Measurements from ENCODE around the gene LCE1E. TPM values are rescaled to one million over a fixed set of nuclear protein-coding genes. Genes with fewer than 3 reads are reported as not detected.

The LCE1E gene
- total and polyA plus RNA-seq, 8 donors = not detected

DNA sequence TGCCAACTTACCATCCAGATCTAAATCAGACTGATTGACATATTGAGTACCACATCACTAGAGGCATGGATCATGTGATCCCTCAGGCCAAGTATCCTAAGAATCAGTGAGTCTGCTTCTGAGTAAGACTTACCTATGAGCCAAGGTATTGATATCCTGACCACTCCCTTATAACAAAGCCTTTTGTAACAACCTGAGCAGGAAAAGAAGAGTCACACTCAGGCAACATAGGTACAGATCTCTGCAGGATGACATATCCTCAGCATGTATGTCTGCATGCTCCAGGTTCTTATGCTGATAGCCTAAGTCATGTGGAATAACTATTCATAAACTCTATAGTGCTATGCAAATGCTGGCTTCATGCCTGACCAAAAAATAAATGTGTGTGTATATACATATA is 38.9 kb downstream of the LCE1E start:
- H3K4me3 ChIP-seq = no peak overlapping the region

DNA sequence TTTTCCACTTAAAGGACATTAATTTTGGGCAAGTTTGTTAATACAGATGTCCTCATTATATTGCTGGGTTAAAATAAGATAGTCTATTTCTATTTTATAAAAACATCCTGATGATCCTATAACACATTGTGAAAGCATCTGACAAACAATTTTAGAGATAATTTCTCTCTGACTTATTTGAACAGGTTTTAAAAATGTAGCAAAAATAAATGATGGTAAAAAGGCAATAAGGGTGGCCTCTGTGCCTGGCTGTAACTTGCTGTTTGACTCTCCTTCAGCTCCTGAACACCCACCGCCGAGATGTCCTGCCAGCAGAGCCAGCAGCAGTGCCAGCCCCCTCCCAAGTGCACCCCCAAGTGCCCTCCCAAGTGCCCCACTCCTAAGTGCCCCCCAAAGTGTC is 41.1 kb downstream of the LCE1E start, which contains the start of gene LCE1A:
LCE1A (plus strand) TSS at position 301 of the 400 bp plus-strand sequence; CDS start at position 301, 0 bp downstream.
- H3K27ac ChIP-seq = no peak within 1 kb of the TSS
- H3K9me3 ChIP-seq = no peaks in the 10 kb centered on the region
- DNase-seq (no peak), ATAC-seq (no peak), FAIRE-seq (no peak)
- no peaks in the 10 kb centered on the region for H3K4me1 ChIP-seq
- TF ChIP-seq, protein P1, sequence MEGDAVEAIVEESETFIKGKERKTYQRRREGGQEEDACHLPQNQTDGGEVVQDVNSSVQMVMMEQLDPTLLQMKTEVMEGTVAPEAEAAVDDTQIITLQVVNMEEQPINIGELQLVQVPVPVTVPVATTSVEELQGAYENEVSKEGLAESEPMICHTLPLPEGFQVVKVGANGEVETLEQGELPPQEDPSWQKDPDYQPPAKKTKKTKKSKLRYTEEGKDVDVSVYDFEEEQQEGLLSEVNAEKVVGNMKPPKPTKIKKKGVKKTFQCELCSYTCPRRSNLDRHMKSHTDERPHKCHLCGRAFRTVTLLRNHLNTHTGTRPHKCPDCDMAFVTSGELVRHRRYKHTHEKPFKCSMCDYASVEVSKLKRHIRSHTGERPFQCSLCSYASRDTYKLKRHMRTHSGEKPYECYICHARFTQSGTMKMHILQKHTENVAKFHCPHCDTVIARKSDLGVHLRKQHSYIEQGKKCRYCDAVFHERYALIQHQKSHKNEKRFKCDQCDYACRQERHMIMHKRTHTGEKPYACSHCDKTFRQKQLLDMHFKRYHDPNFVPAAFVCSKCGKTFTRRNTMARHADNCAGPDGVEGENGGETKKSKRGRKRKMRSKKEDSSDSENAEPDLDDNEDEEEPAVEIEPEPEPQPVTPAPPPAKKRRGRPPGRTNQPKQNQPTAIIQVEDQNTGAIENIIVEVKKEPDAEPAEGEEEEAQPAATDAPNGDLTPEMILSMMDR (IDR thresholded peaks at IDR 0.05) = no peak
- H3K27me3 ChIP-seq = peaks cover 0 to 5% (median 0%) of the 10 kb centered on the region in 4 donors
- 46 to 67% methylated on average over 2 of the region's 2 CpGs for WGBS, 2 donors
- no peaks in the 10 kb centered on the region for H3K36me3 ChIP-seq
- intact Hi-C loops (cut with DNase I) = no loop called here
- H3K4me3 ChIP-seq = no peak within 1 kb of the TSS

More for the DNA sequence above, 38.9 kb downstream of the LCE1E start:
- H3K36me3 ChIP-seq = no peaks in the 10 kb centered on the region
- ATAC-seq (no peak), FAIRE-seq (no peak), DNase-seq (no peak)
- peaks cover 0 to 5% (median 0%) of the 10 kb centered on the region in 4 donors for H3K27me3 ChIP-seq
- H3K9me3 ChIP-seq = no peaks in the 10 kb centered on the region
- intact Hi-C loops (cut with DNase I) = no loop called here
- TF ChIP-seq, protein P1 (IDR thresholded peaks at IDR 0.05) = no peak
- no peak overlapping the region for H3K27ac ChIP-seq
- no peaks in the 10 kb centered on the region for H3K4me1 ChIP-seq

DNA sequence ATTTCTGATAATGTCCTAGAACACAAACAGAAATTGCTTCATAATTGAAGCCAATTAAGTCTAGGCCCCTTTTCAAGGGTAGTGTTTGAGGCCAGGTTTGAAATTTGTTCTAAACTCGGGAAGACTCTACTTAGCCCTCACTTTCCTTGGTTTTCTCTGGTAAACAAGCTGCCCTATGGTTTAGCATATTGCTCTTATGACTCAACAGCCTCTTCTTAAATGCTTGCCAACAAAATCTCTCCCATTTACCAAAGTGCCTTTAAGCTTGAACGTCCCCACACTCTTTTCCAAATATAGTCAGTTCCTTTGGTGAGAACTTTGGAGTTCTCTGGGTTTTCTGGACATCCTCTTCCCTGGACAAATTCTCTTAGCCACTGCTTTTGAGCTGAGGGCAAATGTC is 50.8 kb downstream of the LCE1E start:
- TF ChIP-seq, protein P1 (IDR thresholded peaks at IDR 0.05) = no peak
- H3K4me3 ChIP-seq = no peak overlapping the region
- no peaks in the 10 kb centered on the region for H3K9me3 ChIP-seq
- no peaks in the 10 kb centered on the region for H3K27me3 ChIP-seq
- H3K27ac ChIP-seq = no peak overlapping the region
- FAIRE-seq (no peak), DNase-seq (no peak), ATAC-seq (no peak)
- 29 to 32% methylated on average over 2 of the region's 2 CpGs for WGBS, 2 donors
- H3K36me3 ChIP-seq = no peaks in the 10 kb centered on the region
- no peaks in the 10 kb centered on the region for H3K4me1 ChIP-seq
- intact Hi-C loops (cut with DNase I) = no loop called here

Other genes with a start within 250 kb of the LCE1E start
- not detected for gene LCE3E, start 219.5 kb upstream of the LCE1E start, total RNA-seq
- gene LCE3E, start 219.5 kb upstream of the LCE1E start, polyA plus RNA-seq = not detected
- gene LCE3D, start 205.7 kb upstream of the LCE1E start, total RNA-seq = not detected
- not detected for gene LCE3D, start 205.7 kb upstream of the LCE1E start, polyA plus RNA-seq
- not detected for gene LCE3C, start 186.0 kb upstream of the LCE1E start, total RNA-seq
- not detected for gene LCE3C, start 186.0 kb upstream of the LCE1E start, polyA plus RNA-seq
- not detected for gene LCE3B, start 172.4 kb upstream of the LCE1E start, total RNA-seq
- gene LCE3B, start 172.4 kb upstream of the LCE1E start, polyA plus RNA-seq = not detected
- not detected for gene LCE3A, start 163.2 kb upstream of the LCE1E start, total RNA-seq
- not detected for gene LCE3A, start 163.2 kb upstream of the LCE1E start, polyA plus RNA-seq
- not detected for gene LCE2D, start 122.9 kb upstream of the LCE1E start, total RNA-seq
- gene LCE2D, start 122.9 kb upstream of the LCE1E start, polyA plus RNA-seq = not detected
- not detected for gene LCE2C, start 111.0 kb upstream of the LCE1E start, total RNA-seq
- not detected for gene LCE2C, start 111.0 kb upstream of the LCE1E start, polyA plus RNA-seq
- gene LCE2B, start 100.1 kb upstream of the LCE1E start, total RNA-seq = not detected
- not detected for gene LCE2B, start 100.1 kb upstream of the LCE1E start, polyA plus RNA-seq
- not detected for gene LCE2A, start 87.9 kb upstream of the LCE1E start, total RNA-seq
- gene LCE2A, start 87.9 kb upstream of the LCE1E start, polyA plus RNA-seq = not detected
- gene LCE4A, start 78.1 kb upstream of the LCE1E start, total RNA-seq = not detected
- gene LCE4A, start 78.1 kb upstream of the LCE1E start, polyA plus RNA-seq = not detected
- not detected for gene KPRP, start 28.2 kb upstream of the LCE1E start, total RNA-seq
- not detected for gene KPRP, start 28.2 kb upstream of the LCE1E start, polyA plus RNA-seq
- not detected for gene LCE1F, start 11.1 kb upstream of the LCE1E start, total RNA-seq
- gene LCE1F, start 11.1 kb upstream of the LCE1E start, polyA plus RNA-seq = not detected
- gene LCE1D, start 10.5 kb downstream of the LCE1E start, total RNA-seq = not detected
- gene LCE1D, start 10.5 kb downstream of the LCE1E start, polyA plus RNA-seq = not detected
- gene LCE1C, start 20.4 kb downstream of the LCE1E start, total RNA-seq = not detected
- not detected for gene LCE1C, start 20.4 kb downstream of the LCE1E start, polyA plus RNA-seq
- not detected for gene LCE1B, start 25.7 kb downstream of the LCE1E start, total RNA-seq
- not detected for gene LCE1B, start 25.7 kb downstream of the LCE1E start, polyA plus RNA-seq
- not detected for gene LCE1A, start 41.2 kb downstream of the LCE1E start, total RNA-seq
- not detected for gene LCE1A, start 41.2 kb downstream of the LCE1E start, polyA plus RNA-seq
- not detected for gene LCE6A, start 56.6 kb downstream of the LCE1E start, total RNA-seq
- not detected for gene LCE6A, start 56.6 kb downstream of the LCE1E start, polyA plus RNA-seq
- gene LCE7A, start 73.7 kb downstream of the LCE1E start, total RNA-seq = not detected
- gene LCE7A, start 73.7 kb downstream of the LCE1E start, polyA plus RNA-seq = not detected
- not detected for gene SMCP, start 92.1 kb downstream of the LCE1E start, total RNA-seq
- gene SMCP, start 92.1 kb downstream of the LCE1E start, polyA plus RNA-seq = not detected
- not detected for gene IVL, start 122.3 kb downstream of the LCE1E start, total RNA-seq
- gene IVL, start 122.3 kb downstream of the LCE1E start, polyA plus RNA-seq = under 1 TPM in 1 of 2 donors, not detected in 1; 0.02 TPM
- gene SPRR5, start 160.9 kb downstream of the LCE1E start, total RNA-seq = not detected
- not detected for gene SPRR5, start 160.9 kb downstream of the LCE1E start, polyA plus RNA-seq
- gene SPRR4, start 184.4 kb downstream of the LCE1E start, total RNA-seq = not detected
- not detected for gene SPRR4, start 184.4 kb downstream of the LCE1E start, polyA plus RNA-seq
- not detected for gene SPRR1A, start 197.8 kb downstream of the LCE1E start, total RNA-seq
- gene SPRR1A, start 197.8 kb downstream of the LCE1E start, polyA plus RNA-seq = not detected
- gene SPRR3, start 215.5 kb downstream of the LCE1E start, total RNA-seq = not detected
- gene SPRR3, start 215.5 kb downstream of the LCE1E start, polyA plus RNA-seq = 1 to 10 TPM; 2.8 to 3.2 TPM
- not detected for gene SPRR1B, start 244.9 kb downstream of the LCE1E start, total RNA-seq
- gene SPRR1B, start 244.9 kb downstream of the LCE1E start, polyA plus RNA-seq = under 1 TPM in 1 of 2 donors, not detected in 1; 0.65 TPM